Measurements from ENCODE around the gene SIRT7. TPM values are rescaled to one million over a fixed set of nuclear protein-coding genes. Genes with fewer than 3 reads are reported as not detected.

SIRT7 gene
- total RNA-seq, 4 donors from 2014 or later, result 14.3 to 24.1 (median 18.3) TPM

- Histone ChIP-seq H3K4me1 (peaks cover 2 to 41% (median 16%) of the 10 kb centered on the region in 3 donors), H3K36me3 (peaks cover 0 to 66% of the 10 kb centered on the region in 2 donors), H3K4me3 (peak overlapping the region; percentile 94 to 99), H3K27me3 (no peaks in the 10 kb centered on the region), H3K9me3 (no peaks in the 10 kb centered on the region), H3K27ac (peak overlapping the region; percentile 44 to 96 (median 95))
- TF ChIP-seq CTCF (IDR thresholded peaks at IDR 0.05) (no peak), POLR2A (IDR thresholded peaks at IDR 0.05) (no peak), POLR2AphosphoS5 (IDR thresholded peaks at IDR 0.05) (no peak), EP300 (IDR thresholded peaks at IDR 0.05) (no peak)
- ATAC-seq, result no peak
- WGBS, 2 donors (ENCODE audit: low coverage in 1 of 2), result no CpG with 5 or more reads among the region's 40 CpGs
Measured at GRCh38 chr17:81891303-81891552, 26.7 kb downstream of the SIRT7 start.

GRCh38 chr17:81890447-81891302 is 27.3 kb downstream of the SIRT7 start:
- peak overlapping the region; percentile 94 to 99 for H3K4me3 ChIP-seq
- no peaks in the 10 kb centered on the region for H3K9me3 ChIP-seq
- WGBS, 2 donors (ENCODE audit: low coverage in 1 of 2), result 0 to 25% methylated on average over 4 to 6 of the region's 69 CpGs
- H3K4me1 ChIP-seq, result peaks cover 2 to 41% (median 16%) of the 10 kb centered on the region in 3 donors
- H3K27ac ChIP-seq, result peak overlapping the region; percentile 44 to 96 (median 95)
- no peak for ATAC-seq
- H3K27me3 ChIP-seq, result no peaks in the 10 kb centered on the region
- H3K36me3 ChIP-seq, result peaks cover 0 to 66% of the 10 kb centered on the region in 2 donors
- TF ChIP-seq POLR2AphosphoS5 (IDR thresholded peaks at IDR 0.05) (no peak), POLR2A (IDR thresholded peaks at IDR 0.05) (no peak), EP300 (IDR thresholded peaks at IDR 0.05) (no peak), CTCF (IDR thresholded peaks at IDR 0.05) (no peak)

GRCh38 chr17:81889602-81890001 is 28.4 kb downstream of the SIRT7 start:
- ATAC-seq, result no peak
- TF ChIP-seq EP300 (IDR thresholded peaks at IDR 0.05) (no peak), POLR2A (IDR thresholded peaks at IDR 0.05) (no peak)
- Histone ChIP-seq H3K4me3 (no peak overlapping the region), H3K27me3 (no peaks in the 10 kb centered on the region), H3K36me3 (peaks cover 0 to 66% of the 10 kb centered on the region in 2 donors), H3K27ac (no peak overlapping the region), H3K4me1 (peaks cover 2 to 41% (median 16%) of the 10 kb centered on the region in 3 donors), H3K9me3 (no peaks in the 10 kb centered on the region)
- WGBS, 2 donors (ENCODE audit: low coverage in 1 of 2), result 80 to 87% methylated on average over 8 to 9 of the region's 9 CpGs

- H3K27me3 ChIP-seq, result no peaks in the 10 kb centered on the region
- no peaks in the 10 kb centered on the region for H3K9me3 ChIP-seq
- WGBS, 2 donors (ENCODE audit: low coverage in 1 of 2), result 88 to 90% methylated on average over 7 to 8 of the region's 16 CpGs
- TF ChIP-seq POLR2A (IDR thresholded peaks at IDR 0.05) (no peak), POLR2AphosphoS5 (IDR thresholded peaks at IDR 0.05) (no peak), EP300 (IDR thresholded peaks at IDR 0.05) (no peak), CTCF (IDR thresholded peaks at IDR 0.05) (no peak)
- no peak for ATAC-seq
- peaks cover 0 to 66% of the 10 kb centered on the region in 2 donors for H3K36me3 ChIP-seq
- H3K27ac ChIP-seq, result no peak overlapping the region
- no peak overlapping the region for H3K4me3 ChIP-seq
- peaks cover 2 to 41% (median 16%) of the 10 kb centered on the region in 3 donors for H3K4me1 ChIP-seq
Measured at GRCh38 chr17:81888988-81889595, 28.9 kb downstream of the SIRT7 start.

- Histone ChIP-seq H3K36me3 (peaks cover 0 to 69% of the 10 kb centered on the region in 2 donors), H3K4me3 (no peak overlapping the region), H3K27ac (no peak overlapping the region), H3K9me3 (no peaks in the 10 kb centered on the region), H3K27me3 (no peaks in the 10 kb centered on the region), H3K4me1 (peaks cover 2 to 37% (median 16%) of the 10 kb centered on the region in 3 donors)
- no peak for TF ChIP-seq CTCF (IDR thresholded peaks at IDR 0.05)
- no peak for TF ChIP-seq EP300 (IDR thresholded peaks at IDR 0.05)
- no peak for TF ChIP-seq POLR2A (IDR thresholded peaks at IDR 0.05)
- TF ChIP-seq POLR2AphosphoS5 (IDR thresholded peaks at IDR 0.05), result no peak
- no peak for ATAC-seq
- WGBS, 2 donors (ENCODE audit: low coverage in 1 of 2), result 89 to 94% methylated on average over 11 to 12 of the region's 44 CpGs
Measured at GRCh38 chr17:81888105-81888987, 29.6 kb downstream of the SIRT7 start.

Data from gastroesophageal sphincter (tissue), 4 donors.